Measurements from ENCODE around the gene NPY.

NPY gene

DNA sequence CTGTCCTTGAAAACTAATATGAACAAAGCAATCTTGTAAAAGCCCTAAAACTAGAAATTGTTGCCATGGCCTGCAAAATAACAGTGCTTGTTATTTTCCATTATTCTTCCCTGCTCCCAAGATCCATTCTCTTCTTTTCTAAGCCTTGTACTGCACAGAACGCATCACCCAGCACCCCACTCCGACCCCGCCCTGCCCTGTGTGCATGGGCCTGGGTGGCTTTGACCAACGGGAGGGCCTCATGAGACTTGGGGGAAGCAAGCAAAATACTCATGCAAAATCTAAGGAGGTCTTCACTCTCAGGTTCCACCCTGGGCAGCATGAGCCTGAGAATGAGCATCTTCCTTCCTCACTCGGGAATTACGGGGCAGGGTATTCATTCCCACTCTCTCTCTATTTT is 32.4 kb downstream of the NPY start:
- no peaks in the 10 kb centered on the region for H3K36me3 ChIP-seq (ENCODE audit: insufficient read depth, low read length)
- no peaks in the 10 kb centered on the region for H4K20me1 ChIP-seq (ENCODE audit: insufficient read depth, low read length)
- H3K9me2 ChIP-seq (ENCODE audit: low read depth, low read length) = no peaks in the 10 kb centered on the region
- no peak overlapping the region for H3K4me3 ChIP-seq (ENCODE audit: low read depth, low read length, poor library complexity, severe bottlenecking)
- H3K79me2 ChIP-seq (ENCODE audit: insufficient read depth, low read length) = no peaks in the 10 kb centered on the region
- no peaks in the 10 kb centered on the region for H3F3A ChIP-seq (ENCODE audit: insufficient read depth, low read length)
- no peak overlapping the region for H2AFZ ChIP-seq (ENCODE audit: low read length)
- H3K9ac ChIP-seq (ENCODE audit: low read length) = no peak overlapping the region
- no peak overlapping the region for H3K4me2 ChIP-seq (ENCODE audit: low read length)
- H3K4me1 ChIP-seq (ENCODE audit: insufficient read depth, low read length, severe bottlenecking) = peaks cover 12% of the 10 kb centered on the region
- no peaks in the 10 kb centered on the region for H3K9me3 ChIP-seq (ENCODE audit: low read length)
- H3K27ac ChIP-seq (ENCODE audit: low read depth, low read length, poor library complexity, severe bottlenecking) = no peak overlapping the region
- TF ChIP-seq, protein P1, sequence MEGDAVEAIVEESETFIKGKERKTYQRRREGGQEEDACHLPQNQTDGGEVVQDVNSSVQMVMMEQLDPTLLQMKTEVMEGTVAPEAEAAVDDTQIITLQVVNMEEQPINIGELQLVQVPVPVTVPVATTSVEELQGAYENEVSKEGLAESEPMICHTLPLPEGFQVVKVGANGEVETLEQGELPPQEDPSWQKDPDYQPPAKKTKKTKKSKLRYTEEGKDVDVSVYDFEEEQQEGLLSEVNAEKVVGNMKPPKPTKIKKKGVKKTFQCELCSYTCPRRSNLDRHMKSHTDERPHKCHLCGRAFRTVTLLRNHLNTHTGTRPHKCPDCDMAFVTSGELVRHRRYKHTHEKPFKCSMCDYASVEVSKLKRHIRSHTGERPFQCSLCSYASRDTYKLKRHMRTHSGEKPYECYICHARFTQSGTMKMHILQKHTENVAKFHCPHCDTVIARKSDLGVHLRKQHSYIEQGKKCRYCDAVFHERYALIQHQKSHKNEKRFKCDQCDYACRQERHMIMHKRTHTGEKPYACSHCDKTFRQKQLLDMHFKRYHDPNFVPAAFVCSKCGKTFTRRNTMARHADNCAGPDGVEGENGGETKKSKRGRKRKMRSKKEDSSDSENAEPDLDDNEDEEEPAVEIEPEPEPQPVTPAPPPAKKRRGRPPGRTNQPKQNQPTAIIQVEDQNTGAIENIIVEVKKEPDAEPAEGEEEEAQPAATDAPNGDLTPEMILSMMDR (IDR thresholded peaks at IDR 0.05; ENCODE audit: low read length) = no peak
- no peak for TF ChIP-seq EZH2 (IDR thresholded peaks at IDR 0.05; ENCODE audit: borderline replicate concordance, low read length)
- no peaks in the 10 kb centered on the region for H3K27me3 ChIP-seq (ENCODE audit: insufficient read depth, low read length)

DNA sequence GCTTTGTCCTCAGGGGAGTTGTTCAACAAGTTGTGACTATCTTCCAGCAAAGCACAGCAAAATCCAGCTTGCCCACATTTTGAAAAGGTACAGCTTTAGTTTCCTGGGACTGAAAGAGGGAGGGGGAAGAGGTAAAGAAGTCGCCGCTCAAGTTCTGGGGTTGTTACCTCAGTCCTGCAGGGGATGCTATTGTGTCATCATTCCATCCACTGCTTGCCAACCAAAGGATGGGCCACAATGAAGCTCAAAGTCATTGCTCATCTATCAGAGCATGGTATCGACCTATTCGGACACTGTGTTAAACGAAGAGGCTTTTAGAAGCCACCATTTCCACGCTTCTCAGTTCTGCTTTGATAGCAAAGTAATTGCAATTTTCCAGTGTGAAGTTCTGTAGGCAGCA is 34.3 kb downstream of the NPY start:
- H3K9ac ChIP-seq (ENCODE audit: low read length) = no peak overlapping the region

DNA sequence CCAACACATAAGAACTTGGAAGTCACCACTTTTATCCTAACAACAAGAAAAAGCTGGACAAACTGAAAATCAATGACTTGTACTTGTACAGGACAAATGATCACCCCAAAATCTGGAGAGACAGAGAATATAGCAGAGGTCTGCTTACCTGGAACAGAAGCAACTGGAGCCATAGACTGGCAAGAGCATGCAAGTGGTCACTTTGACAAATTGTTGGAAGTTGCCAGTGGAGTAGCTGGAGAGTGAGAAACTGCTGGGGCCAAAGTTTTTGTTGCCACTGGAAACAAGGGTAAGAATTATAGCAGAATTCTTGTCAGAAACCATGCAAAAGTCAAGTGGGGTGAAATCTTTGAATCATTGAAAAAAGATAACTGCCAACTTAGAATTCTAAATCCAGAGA is 35.2 kb downstream of the NPY start:
- no peak overlapping the region for H3K4me3 ChIP-seq (ENCODE audit: low read depth, low read length, poor library complexity, severe bottlenecking)
- no peaks in the 10 kb centered on the region for H3K36me3 ChIP-seq (ENCODE audit: insufficient read depth, low read length)
- TF ChIP-seq EZH2 (IDR thresholded peaks at IDR 0.05; ENCODE audit: borderline replicate concordance, low read length) = no peak
- TF ChIP-seq, protein P1 (IDR thresholded peaks at IDR 0.05; ENCODE audit: low read length) = no peak
- H3K27ac ChIP-seq (ENCODE audit: low read depth, low read length, poor library complexity, severe bottlenecking) = no peak overlapping the region
- peaks cover 38% of the 10 kb centered on the region for H3K4me1 ChIP-seq (ENCODE audit: insufficient read depth, low read length, severe bottlenecking)
- no peaks in the 10 kb centered on the region for H3F3A ChIP-seq (ENCODE audit: insufficient read depth, low read length)
- H3K79me2 ChIP-seq (ENCODE audit: insufficient read depth, low read length) = no peaks in the 10 kb centered on the region
- H3K9ac ChIP-seq (ENCODE audit: low read length) = no peak overlapping the region; the same call in 1 of the 2 replicates
- no peaks in the 10 kb centered on the region for H4K20me1 ChIP-seq (ENCODE audit: insufficient read depth, low read length)
- H3K9me3 ChIP-seq (ENCODE audit: low read length) = no peaks in the 10 kb centered on the region
- no peak overlapping the region for H3K4me2 ChIP-seq (ENCODE audit: low read length)
- no peak overlapping the region for H2AFZ ChIP-seq (ENCODE audit: low read length)
- no peaks in the 10 kb centered on the region for H3K27me3 ChIP-seq (ENCODE audit: insufficient read depth, low read length)
- H3K9me2 ChIP-seq (ENCODE audit: low read depth, low read length) = no peaks in the 10 kb centered on the region

More for the DNA sequence above, 34.3 kb downstream of the NPY start:
- H2AFZ ChIP-seq (ENCODE audit: low read length) = no peak overlapping the region
- TF ChIP-seq, protein P1 (IDR thresholded peaks at IDR 0.05; ENCODE audit: low read length) = peak; percentile 86
- no peak for TF ChIP-seq EZH2 (IDR thresholded peaks at IDR 0.05; ENCODE audit: borderline replicate concordance, low read length)
- no peak overlapping the region for H3K4me3 ChIP-seq (ENCODE audit: low read depth, low read length, poor library complexity, severe bottlenecking)
- no peaks in the 10 kb centered on the region for H3K9me3 ChIP-seq (ENCODE audit: low read length)
- H3K4me1 ChIP-seq (ENCODE audit: insufficient read depth, low read length, severe bottlenecking) = peaks cover 30% of the 10 kb centered on the region
- no peak overlapping the region for H3K27ac ChIP-seq (ENCODE audit: low read depth, low read length, poor library complexity, severe bottlenecking)
- no peaks in the 10 kb centered on the region for H3F3A ChIP-seq (ENCODE audit: insufficient read depth, low read length)
- H3K79me2 ChIP-seq (ENCODE audit: insufficient read depth, low read length) = no peaks in the 10 kb centered on the region
- no peaks in the 10 kb centered on the region for H3K36me3 ChIP-seq (ENCODE audit: insufficient read depth, low read length)
- H4K20me1 ChIP-seq (ENCODE audit: insufficient read depth, low read length) = no peaks in the 10 kb centered on the region
- H3K9me2 ChIP-seq (ENCODE audit: low read depth, low read length) = no peaks in the 10 kb centered on the region
- H3K27me3 ChIP-seq (ENCODE audit: insufficient read depth, low read length) = no peaks in the 10 kb centered on the region
- H3K4me2 ChIP-seq (ENCODE audit: low read length) = no peak overlapping the region
